Measurements from ENCODE around the gene FAM161A.
"Not testable (repeated sequence)": the region's sequence is repeated elsewhere in the genome, so short reads cannot be mapped to it uniquely, and the experiment has no call there.

FAM161A gene

GRCh38 chr2:61841286-61841685 is 12.6 kb downstream of the FAM161A start:
- no peak for DNase-seq

- DNase-seq = no peak
These were observed 19.0 kb downstream of the FAM161A start for GRCh38 chr2:61834893-61835292.

GRCh38 chr2:61833971-61834370 is 19.9 kb downstream of the FAM161A start:
- DNase-seq = no peak

- DNase-seq = no peak
These were observed 21.5 kb downstream of the FAM161A start for GRCh38 chr2:61832183-61832841.

GRCh38 chr2:61822255-61822654 is 31.6 kb downstream of the FAM161A start:
- no peak for DNase-seq

GRCh38 chr2:61816480-61817355 is 37.1 kb downstream of the FAM161A start:
- no peak for DNase-seq

- no peak for DNase-seq
These were observed 39.2 kb downstream of the FAM161A start for GRCh38 chr2:61814539-61815160.

- not testable (repeated sequence) for DNase-seq
These were observed 40.5 kb downstream of the FAM161A start for GRCh38 chr2:61813314-61813713.

GRCh38 chr2:61811821-61812220 is 42.0 kb downstream of the FAM161A start:
- DNase-seq = no peak

- not testable (repeated sequence) for DNase-seq
These were observed 43.7 kb downstream of the FAM161A start for GRCh38 chr2:61810203-61810602.

GRCh38 chr2:61808693-61809092 is 45.2 kb downstream of the FAM161A start:
- DNase-seq = not testable (repeated sequence)

GRCh38 chr2:61807036-61807757 is 46.7 kb downstream of the FAM161A start:
- DNase-seq = no peak

- no peak for DNase-seq
These were observed 51.3 kb downstream of the FAM161A start for GRCh38 chr2:61802548-61802947.

- DNase-seq = no peak
These were observed 54.8 kb downstream of the FAM161A start for GRCh38 chr2:61799099-61799498.

- DNase-seq = not testable (repeated sequence)
These were observed 56.4 kb downstream of the FAM161A start for GRCh38 chr2:61797446-61797845.

GRCh38 chr2:61795408-61795807 is 58.5 kb downstream of the FAM161A start:
- no peak for DNase-seq

GRCh38 chr2:61793389-61793836 is 60.4 kb downstream of the FAM161A start:
- peak; percentile 25 for DNase-seq

GRCh38 chr2:61792355-61792890 is 61.4 kb downstream of the FAM161A start:
- no peak for DNase-seq

GRCh38 chr2:61789807-61790602 is 63.9 kb downstream of the FAM161A start:
- no peak for DNase-seq

- no peak for DNase-seq
These were observed 65.8 kb downstream of the FAM161A start for GRCh38 chr2:61787941-61788563.

- no peak for DNase-seq
These were observed 67.0 kb downstream of the FAM161A start for GRCh38 chr2:61786876-61787275.

All from kidney glomerular epithelial cell (primary cell).